ENCODE measurements around the gene PAXX.

Gene PAXX

GRCh38 chr9:136953771-136954269, 38.4 kb upstream of the PAXX start:
- DNase-seq (ENCODE audit: low read depth in 2 of 2): no peak

- DNase-seq (ENCODE audit: low read depth in 2 of 2): no peak
Measured at GRCh38 chr9:136954270-136955083, 37.7 kb upstream of the PAXX start.

GRCh38 chr9:136955202-136955942, 36.9 kb upstream of the PAXX start:
- DNase-seq (ENCODE audit: low read depth in 2 of 2): no peak

DNA sequence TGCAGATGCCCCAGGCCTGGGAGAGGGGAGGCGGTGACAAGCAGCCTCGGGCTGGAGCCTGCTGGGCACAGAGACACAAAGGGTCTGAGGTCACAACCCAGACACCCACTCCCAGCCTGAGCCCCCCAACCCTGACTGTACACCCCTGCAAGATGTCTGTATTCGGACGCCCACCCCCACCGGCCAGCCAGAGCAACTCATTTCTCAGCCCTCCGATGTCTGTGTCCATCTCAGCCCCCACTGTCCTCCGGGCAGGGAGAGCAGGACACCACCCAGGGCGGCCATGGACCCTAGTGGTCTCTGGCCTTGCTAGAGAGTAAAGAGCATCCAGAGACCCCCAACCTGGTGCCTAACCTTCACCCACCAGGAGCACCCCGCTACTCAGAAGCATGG, 36.3 kb upstream of the PAXX start:
- no peak for DNase-seq (ENCODE audit: low read depth in 2 of 2)

- DNase-seq (ENCODE audit: low read depth in 2 of 2): no peak
Measured at GRCh38 chr9:136956604-136957003, 35.6 kb upstream of the PAXX start.

- DNase-seq (ENCODE audit: low read depth in 2 of 2): no peak
Measured at GRCh38 chr9:136957461-136957860, 34.8 kb upstream of the PAXX start.

DNA sequence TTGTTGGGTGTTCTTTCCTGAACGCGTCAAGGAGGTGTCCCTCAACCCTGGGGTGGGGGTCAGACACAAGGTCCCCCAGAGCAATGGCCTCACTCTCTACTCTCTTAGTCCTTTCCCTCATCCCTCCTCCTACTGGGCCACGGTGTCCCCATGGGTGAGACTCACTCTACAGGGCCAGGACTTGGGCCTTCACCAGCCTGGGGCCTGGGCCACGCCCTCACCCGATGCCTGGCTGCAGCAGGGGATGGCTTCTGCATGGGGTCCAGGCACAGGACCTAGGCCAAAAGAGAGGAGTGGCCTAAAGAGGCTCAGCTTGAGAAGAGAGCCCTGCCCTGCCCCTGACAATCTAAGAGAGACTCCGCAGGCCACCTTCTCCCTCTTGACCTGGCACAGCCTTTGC, 34.3 kb upstream of the PAXX start:
- DNase-seq (ENCODE audit: low read depth in 2 of 2): no peak

DNA sequence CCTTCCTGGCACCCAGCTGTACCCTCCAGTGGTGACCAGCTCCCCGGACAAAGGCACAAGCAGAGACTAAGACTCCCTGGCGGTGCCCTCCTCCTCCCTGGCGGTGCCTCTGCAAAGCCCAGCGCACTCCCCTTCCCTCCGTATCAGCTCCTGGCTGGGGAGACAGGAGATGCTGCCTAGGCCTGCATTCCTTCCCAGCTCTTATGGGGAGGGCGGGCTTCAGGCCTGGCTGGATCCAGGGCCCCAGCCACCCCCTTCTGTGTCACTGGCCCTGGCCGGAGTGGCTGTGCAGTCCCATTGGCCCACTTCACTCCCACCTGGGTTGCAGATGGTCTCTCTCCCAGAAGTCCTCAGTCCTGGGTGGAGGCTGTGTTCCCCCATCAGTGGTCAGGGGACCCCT, 33.7 kb upstream of the PAXX start:
- no peak for DNase-seq (ENCODE audit: low read depth in 2 of 2)

GRCh38 chr9:136958898-136959850, 33.0 kb upstream of the PAXX start:
- no peak for DNase-seq (ENCODE audit: low read depth in 2 of 2)

GRCh38 chr9:136960212-136960937, 31.8 kb upstream of the PAXX start:
- DNase-seq (ENCODE audit: low read depth in 2 of 2): no peak

- no peak for DNase-seq (ENCODE audit: low read depth in 2 of 2)
Measured at GRCh38 chr9:136960938-136961275, 31.3 kb upstream of the PAXX start.

GRCh38 chr9:136961279-136962065, 30.8 kb upstream of the PAXX start:
- no peak for DNase-seq (ENCODE audit: low read depth in 2 of 2)

DNA sequence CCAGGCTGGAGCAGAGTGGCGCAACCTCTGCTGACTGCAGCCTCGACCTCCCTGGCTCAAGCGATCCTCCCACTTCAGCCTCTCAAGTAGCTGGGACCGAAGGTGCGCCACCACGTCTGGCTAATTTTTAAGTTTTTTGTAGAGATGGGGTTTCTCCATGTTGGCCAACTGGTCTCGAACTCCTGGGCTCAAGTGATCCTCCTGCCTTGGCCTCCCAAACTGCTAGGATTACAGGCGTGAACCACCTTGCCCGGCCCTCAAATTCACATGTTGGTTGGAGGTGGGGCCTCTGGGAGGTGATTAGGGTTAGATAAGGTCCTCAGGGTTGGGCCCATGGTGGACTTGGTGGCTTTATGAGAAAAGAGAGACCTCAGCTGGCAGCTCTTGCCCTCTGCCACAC, 30.1 kb upstream of the PAXX start:
- DNase-seq (ENCODE audit: low read depth in 2 of 2): no peak

GRCh38 chr9:136962701-136963248, 29.4 kb upstream of the PAXX start:
- DNase-seq (ENCODE audit: low read depth in 2 of 2): no peak

GRCh38 chr9:136963341-136963740, 28.9 kb upstream of the PAXX start:
- no peak for DNase-seq (ENCODE audit: low read depth in 2 of 2)

- no peak for DNase-seq (ENCODE audit: low read depth in 2 of 2)
Measured at GRCh38 chr9:136963751-136964150, 28.5 kb upstream of the PAXX start.

- no peak for DNase-seq (ENCODE audit: low read depth in 2 of 2)
Measured at GRCh38 chr9:136964171-136964689, 28.0 kb upstream of the PAXX start.

- no peak for DNase-seq (ENCODE audit: low read depth in 2 of 2)
Measured at GRCh38 chr9:136964833-136965422, 27.3 kb upstream of the PAXX start.

GRCh38 chr9:136965771-136966484, 26.3 kb upstream of the PAXX start:
- no peak for DNase-seq (ENCODE audit: low read depth in 2 of 2)

All from stimulated activated CD4-positive, alpha-beta T cell treated with anti-CD3 and anti-CD28 coated beads, Interleukin-1b, Interleukin-23, amount 100 ng/mL, for 1 hour (primary cell).